Activated naive CD8-positive, alpha-beta T cell treated with anti-CD3 and anti-CD28 coated beads, Interleukin-2, amount 50 U/mL, for 16 hours (primary cell): ENCODE measurements around the gene GAMT.

Experiments
- DNase-seq: peaks from one replicate; pipeline ENCODE4 v3.0.0-alpha.2; 2020; ENCODE audit warnings: low read depth, low spot score

GAMT gene

DNA sequence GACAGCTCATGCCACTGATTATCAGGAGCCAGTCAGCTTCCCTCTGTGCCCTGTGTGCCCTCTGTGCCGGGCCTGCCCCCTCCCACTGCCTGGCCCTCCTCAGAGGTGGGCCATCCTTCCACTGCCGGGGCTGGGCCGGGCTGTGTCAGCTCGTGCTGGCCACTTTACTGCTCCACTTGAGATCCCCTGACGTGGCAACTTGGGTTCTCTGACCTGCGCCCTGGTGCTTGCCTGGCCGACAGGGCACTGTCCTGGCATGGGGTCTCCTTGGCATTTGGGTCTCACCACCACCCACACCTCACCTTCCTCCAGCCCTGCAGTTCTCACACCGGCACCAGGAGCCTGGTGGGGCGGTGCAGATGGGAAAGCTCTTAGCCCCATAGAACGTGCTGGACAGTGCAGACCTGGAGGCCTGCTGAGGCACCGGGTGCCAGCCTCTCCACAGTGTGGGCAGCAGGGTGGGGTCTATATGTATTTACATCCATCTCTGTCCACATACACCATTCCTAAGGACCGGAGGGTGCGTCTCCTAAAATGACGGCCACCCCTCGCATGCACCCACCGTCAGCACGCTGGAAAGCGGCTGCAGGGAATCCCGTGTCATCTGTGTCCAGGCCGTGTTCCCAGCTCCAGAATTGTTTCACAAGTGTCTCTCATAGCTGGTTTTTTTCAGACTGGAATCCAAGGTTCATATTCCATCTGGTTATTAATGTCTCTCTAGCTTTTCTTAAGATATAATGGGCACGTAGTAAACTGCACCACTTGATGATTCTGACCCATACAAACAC, 17.8 kb upstream of the GAMT start:
- DNase-seq, result no peak

- no peak for DNase-seq
Measured at GRCh38 chr19:1418496-1418775, 17.1 kb upstream of the GAMT start.

DNA sequence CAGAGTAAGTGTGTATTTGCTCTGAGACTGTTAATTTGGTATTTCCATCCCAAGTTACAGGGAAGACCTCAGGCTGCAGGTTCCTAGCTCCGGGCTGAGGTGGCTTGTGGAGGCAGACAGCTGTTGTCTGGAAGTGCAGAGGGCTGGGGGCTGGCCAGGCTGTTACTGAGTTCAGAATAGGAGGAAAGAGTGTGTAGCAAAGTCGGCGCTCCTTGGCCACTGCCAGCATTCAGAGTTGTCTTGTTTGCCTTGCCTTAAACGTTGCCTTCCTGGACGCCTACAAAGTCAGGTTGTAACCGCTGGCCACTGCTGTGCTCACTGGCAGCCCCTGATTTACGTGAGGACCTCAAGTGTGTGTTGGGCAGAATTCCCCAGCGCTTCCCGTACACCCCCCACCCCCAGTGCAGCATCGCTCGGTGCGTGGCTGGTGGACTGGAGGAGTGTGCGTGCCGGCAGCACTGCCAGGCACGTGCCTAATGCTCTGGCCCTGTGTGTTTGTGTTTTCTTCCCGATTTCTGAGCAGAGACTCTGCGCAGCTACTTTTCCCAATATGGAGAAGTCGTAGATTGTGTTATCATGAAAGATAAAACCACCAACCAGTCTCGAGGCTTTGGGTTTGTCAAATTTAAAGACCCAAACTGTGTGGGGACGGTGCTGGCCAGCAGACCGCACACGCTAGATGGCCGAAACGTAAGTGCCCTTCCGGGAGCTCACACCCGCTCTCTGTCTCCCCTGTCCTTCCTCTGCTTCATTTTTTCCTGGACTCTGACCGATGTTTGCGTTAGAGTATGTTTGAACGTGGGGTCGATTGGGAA, 16.5 kb upstream of the GAMT start:
- DNase-seq, result no peak

- no peak for DNase-seq
Measured at GRCh38 chr19:1417145-1417544, 15.8 kb upstream of the GAMT start.

DNA sequence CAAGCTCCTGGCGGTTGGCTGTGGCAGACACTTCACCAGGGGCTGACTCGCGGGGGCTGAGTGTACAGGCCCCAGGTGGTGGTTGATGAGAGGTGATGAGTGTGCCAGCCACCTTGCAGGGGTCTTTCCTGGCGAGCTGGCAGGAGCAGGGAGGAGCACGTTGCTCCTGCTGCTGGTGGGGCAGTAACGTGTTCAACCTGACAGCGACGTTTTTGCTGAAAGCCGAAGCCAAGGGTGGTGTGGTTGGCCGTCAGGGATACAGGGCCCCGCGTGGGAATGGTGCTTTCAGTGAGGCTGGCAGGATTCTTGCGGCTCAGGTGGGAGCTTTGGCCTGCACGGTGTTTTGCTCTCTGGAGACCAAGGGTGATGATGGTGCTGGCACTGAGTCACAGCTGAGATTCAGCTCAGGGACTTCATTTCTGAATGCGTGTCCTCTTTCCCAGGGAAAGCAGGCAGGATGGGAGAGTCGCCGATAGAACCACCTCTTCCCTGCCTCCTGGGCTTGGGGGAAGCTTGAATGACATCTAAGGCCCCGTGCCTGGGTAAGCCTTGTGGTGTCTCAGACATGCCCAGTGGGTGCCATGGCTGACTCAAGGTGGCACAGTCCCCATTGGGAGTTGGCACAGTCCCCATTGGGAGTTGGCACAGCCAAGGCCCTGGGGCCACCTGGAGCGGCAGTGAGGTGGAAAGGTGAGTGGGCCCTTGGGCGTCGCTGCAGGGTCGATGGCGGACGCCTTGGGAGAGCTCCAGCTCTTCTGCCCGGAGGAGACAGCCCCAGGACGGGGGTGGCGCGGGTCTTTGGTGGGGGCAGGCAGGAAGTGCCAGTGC, 14.9 kb upstream of the GAMT start:
- DNase-seq, result no peak

DNA sequence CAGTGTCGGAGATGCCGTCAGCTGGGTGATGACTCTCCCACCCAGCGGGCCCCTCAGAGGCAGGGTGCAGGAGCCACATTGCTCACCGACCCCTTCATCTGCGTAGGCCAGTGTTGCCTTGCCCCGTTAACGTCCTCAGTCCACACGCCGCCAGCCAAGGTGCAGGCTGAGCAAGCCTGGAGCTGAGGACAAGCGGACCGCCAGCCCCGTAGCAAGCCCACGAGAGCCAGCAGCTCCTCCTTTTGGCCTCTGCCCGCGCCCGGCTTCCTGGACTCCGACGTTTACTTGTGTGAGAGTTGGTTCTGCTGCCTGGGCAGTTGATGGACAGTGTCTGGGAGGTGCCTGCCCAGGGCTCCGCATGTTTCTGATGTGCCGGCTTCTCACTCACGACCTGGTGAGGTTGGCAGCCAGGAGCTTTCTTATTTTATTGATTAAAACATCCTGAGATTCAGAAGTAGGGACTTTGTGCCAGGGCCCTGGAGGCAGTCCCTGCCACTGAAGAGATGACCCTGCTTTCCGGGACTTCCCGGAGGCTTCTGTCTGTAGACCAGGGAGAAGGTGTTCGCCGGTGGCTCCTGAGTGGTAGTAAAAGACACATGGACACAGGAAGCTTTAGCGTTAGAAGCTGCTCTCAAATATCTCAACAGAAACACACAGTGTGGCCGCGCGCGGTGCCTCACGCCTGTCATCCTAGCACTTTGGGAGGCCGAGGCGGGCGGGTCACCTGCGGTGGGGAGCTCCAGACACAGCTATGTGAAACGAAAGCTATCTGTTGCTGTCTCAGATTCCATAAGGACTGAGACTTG, 11.9 kb upstream of the GAMT start:
- no peak for DNase-seq

- no peak for DNase-seq
Measured at GRCh38 chr19:1412323-1412923, 11.1 kb upstream of the GAMT start.

DNA sequence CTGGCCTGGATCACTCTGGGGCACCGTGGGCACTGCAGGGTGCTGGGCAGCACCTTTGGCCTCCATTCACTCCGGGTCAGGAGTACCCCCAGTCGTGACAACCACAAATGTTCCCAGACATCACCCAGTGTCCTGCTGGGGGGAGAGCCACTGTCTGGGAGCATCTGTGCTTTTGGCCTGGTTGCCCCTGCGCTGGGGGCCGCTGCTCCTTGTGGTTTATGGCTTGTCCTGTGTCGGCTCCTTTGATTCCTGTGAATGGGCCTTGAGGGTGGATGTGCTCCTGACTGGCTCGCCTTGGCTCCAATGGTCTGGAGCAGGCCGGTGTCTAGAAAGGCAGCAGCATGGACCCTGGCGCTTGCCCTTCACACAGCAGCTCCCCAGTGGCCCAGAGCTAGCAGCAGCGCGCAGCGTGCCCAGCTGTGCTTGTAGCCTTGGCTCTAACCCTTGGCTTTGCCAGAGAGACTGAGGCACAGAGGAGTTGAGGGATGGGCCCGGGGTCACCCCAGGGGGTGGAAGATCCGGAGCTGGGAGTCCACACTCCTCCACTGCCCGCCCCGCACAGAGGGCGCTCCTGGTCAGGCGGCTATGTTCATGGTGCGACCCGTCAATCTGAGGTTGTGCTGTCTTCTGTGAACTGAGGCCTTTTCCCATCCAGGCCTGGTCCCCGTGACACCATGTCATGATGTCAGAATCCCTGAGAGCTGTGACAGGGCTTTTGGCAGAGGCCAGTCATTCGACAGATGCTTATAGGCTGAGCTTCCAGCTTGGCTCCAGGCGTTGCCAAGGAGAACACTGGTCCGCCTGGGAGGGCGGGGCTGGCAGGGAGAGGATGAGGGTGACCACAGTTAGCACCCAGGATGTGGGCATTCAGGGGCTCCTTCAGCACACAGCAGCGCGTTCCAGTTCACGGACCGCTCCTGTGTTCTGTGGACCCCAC, 10.2 kb upstream of the GAMT start:
- no peak for DNase-seq

GRCh38 chr19:1410789-1411188, 9.4 kb upstream of the GAMT start:
- no peak for DNase-seq

DNA sequence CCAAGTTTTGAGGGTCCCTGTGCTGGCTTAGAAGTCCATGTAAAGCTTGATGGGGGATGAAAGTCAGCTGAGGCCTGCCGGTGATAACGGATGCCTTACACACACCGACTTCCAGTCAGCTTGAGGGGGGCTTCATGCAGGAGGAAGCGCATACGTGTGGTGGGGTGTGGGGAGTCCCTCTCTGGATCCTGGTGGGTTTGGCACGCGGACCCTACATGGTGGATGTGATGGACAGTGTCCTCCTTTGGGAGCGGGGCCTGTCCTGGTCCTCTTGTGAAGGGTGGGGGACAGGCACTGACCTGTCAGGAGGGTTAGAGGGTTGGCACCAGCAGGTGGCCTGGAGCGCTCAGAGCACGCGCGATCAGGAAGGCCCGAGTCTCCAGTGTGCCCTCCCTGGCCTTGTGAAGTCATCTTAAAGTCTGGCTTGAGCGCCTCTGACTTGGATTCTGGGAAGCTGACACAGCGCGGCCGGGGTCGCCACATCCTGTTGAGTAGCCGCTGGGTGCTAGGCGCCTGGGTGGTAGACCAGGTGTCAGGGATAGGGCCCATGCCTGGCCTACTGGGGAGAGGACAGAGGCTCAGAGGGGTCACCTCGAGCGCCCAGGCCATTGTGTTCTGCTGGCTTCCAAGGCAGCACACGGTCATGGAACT, 8.9 kb upstream of the GAMT start:
- no peak for DNase-seq

DNA sequence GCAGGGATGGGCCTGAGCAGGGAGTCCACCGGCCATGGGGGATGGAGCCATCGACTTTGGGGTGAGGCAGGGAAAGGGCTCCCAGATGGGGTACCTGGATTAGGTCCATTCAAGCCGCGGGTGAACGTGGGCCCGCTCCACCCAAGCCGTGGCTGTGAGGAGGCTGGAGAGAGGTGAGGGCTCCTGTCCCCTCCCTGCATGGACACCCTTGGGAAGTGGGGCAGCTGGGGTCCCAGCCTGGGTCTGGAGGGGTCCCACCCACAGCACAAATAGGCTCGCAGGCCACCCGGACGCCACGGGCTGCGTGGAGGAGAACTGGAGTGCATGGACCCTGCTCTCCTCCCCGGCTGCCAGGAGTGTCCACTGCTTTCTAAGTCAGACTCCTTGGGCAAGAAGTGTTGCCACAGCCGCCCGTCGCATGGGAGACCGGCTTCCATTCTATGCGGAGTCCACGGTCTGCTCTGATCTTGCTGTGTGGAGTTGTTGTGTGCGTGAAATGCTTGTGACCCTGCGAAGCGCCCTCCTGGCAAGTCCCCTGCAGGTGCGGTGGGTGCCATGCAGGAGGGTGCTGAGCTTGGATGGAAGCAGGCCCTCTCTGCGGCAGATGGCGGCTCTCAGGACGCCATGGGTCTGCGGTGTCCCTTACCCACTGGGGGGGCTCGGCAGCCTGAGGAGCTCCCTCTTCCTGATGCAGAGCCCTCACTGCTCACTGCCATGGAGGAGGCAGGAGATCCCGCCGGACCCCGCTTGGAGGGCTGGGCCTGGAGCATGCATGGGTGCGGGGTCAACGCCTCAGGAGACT, 8.1 kb upstream of the GAMT start:
- no peak for DNase-seq

GRCh38 chr19:1408300-1409203, 7.2 kb upstream of the GAMT start:
- DNase-seq, result peak; percentile 15

DNA sequence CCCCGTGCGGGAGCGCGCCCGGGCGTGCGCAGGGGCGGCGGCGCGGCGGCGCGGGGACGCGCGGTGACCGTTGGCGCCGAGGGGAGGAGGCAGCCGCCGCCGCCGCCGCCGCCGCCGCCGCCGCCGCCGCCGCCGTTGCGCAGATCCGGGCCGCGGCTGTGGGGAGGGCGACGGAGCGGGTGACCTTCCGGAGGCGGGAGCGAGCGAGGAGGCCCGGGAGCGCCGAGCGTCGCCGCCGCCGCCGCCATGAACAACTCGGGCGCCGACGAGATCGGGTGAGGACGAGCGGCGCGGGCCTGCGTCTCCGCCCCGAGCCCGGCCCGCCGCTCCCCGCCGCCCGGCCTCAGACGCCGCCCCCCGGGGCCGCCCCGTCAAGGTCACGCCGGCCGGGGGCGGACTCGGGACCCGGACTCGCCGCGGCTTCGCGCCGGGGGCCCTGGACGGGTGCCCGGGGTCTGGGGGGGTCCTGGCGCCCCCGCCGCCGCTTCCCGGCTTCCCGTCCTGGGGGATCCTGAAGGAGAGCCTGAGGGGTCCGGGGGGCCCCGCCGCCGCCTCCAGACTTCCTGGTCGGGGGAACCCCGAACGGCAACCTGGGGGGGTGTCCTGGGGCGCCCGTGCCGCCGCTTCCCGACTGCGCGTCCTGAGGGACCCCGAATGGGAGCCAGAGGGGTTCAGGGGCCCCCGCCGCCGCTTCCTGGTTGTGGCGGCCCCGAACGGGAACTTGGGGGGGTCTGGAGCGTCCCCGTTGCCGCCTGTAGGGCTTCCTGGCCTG, 6.4 kb upstream of the GAMT start, which contains the start of gene DAZAP1:
Gene DAZAP1, plus strand, starts transcription at position 59 of the 772 bp plus-strand sequence. Its CDS starts 188 bp downstream, at position 247.
- no peak for DNase-seq

DNA sequence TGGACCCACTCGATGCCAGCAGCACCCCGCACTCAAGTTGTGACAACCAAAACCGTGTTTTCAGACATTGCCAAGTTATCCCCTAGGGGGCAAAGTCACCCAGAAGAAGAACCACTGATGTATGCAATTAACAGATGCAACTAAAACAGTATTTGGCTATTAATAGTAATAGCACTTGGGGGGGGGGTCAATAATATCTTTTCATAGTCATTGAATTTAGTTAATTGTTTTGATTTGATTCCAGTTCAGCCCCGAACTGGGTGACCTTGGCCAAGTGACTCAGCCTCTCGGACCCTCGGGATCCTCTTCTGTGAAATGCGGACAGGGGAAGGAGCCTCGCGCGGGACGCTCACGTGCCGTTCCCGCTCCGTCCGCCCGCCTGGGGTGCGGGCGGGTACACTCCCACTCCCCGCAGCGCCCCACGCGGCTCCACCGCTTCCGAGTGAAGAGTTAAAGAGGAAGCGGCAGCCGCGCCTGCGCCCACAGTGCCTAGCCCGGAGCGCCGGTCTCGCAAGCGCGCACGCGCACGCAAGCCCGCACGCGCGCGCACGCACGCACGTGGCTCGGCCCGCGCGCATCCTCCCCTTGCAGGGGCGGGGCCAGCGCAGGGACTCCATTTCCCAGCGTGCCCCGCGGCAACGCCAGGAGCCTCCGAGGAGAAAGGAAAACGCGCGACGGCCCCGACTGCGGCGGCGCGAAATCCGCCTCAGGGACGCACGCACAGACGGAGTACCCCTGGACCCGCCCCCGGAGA, 5.6 kb upstream of the GAMT start:
- peak; percentile 97 for DNase-seq

DNA sequence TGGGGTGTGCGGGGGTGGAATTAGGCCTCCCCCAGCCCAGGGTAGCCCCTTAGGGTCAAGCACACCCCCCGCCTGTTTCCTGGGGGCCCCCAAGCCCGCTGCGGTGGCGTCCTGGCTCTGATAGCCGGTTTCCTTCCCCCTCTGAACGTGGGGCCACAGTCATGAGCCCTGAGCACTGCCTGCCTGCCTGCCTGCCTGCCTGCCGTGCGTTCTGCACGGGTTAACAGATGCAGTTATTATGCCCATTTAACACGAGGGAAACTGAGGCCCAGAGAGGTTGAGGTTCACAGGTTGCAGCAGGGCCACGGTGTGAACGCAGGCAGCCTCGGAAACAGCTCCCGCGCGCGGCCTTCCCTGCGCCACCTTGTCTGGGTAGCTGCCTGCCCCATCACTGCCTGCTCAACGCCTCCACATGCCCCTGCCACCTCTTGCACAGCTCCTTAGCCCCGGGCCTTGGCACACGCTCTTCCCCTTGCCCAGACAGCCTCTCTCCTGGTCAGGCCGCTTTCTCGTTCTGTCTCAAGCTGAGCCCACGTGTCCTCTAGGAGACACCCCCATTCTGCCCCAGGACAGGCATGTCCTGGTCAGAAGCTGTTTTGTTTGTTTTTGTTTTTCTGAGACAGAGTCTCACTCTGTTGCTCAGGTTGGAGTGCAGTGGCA, 1.2 kb upstream of the GAMT start:
- no peak for DNase-seq

DNA sequence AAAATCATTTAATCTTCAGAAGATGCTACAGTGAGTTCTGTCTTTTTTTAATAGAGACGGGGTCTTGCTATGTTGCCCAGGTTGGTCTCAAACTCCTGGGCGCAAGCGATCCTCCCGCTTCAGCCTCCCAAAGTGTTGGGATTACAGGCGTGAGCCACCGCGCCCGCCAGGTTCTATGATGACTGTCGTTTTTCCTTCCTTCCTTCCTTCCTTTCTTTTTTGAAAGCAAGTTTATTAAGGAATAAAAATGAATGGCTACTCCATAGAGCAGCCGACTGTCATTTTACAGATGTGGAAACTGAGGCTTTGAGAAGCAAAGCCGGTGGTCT, 511 bp upstream of the GAMT start:
- no peak for DNase-seq
